ENCODE results near the gene ZBP1.

The ZBP1 gene

GRCh38 chr20:57579331-57579897 is 40.8 kb downstream of the ZBP1 start:
- Histone ChIP-seq H3K9me3 (replicated peaks in 1 of 11) (peaks cover 0 to 12% (median 0%) of the 10 kb centered on the region in 11 experiments; a peak in 4 of 22 replicates), H3K4me2 (no peak overlapping the region), H3K9ac (no peak overlapping the region), H3K4me1 (peaks cover 0 to 30% (median 24%) of the 10 kb centered on the region in 10 experiments; a peak in 16 of 20 replicates), H3K27ac (no peak overlapping the region), H3K27me3 (peaks cover 19 to 45% (median 34%) of the 10 kb centered on the region in 11 experiments; a peak in 21 of 22 replicates), H3K36me3 (no peaks in the 10 kb centered on the region), H3K4me3 (no peak overlapping the region), H4K20me1 (no peaks in the 10 kb centered on the region)
- TF ChIP-seq Cebpa-rat (IDR thresholded peaks at IDR 0.05): no peak

- H4K20me1 ChIP-seq: no peaks in the 10 kb centered on the region
- H3K36me3 ChIP-seq: no peaks in the 10 kb centered on the region
- no peak overlapping the region for H3K27ac ChIP-seq
- H3K4me3 ChIP-seq: no peak overlapping the region
- H3K4me2 ChIP-seq: no peak overlapping the region
- no peak for TF ChIP-seq Cebpa-rat (IDR thresholded peaks at IDR 0.05)
- H3K27me3 ChIP-seq: peaks cover 19 to 45% (median 34%) of the 10 kb centered on the region in 11 experiments; a peak in 21 of 22 replicates
- H3K9ac ChIP-seq: no peak overlapping the region
- H3K9me3 ChIP-seq (replicated peaks in 1 of 11): peaks cover 0 to 8% (median 0%) of the 10 kb centered on the region in 11 experiments; a peak in 4 of 22 replicates
- H3K4me1 ChIP-seq: peaks cover 7 to 35% (median 29%) of the 10 kb centered on the region in 10 experiments
Measured at GRCh38 chr20:57578476-57579165, 41.6 kb downstream of the ZBP1 start.

- H3K4me2 ChIP-seq: no peak overlapping the region
- H3K36me3 ChIP-seq: no peaks in the 10 kb centered on the region
- peaks cover 19 to 45% (median 34%) of the 10 kb centered on the region in 11 experiments; a peak in 21 of 22 replicates for H3K27me3 ChIP-seq
- peaks cover 0 to 8% (median 0%) of the 10 kb centered on the region in 11 experiments; a peak in 4 of 22 replicates for H3K9me3 ChIP-seq (replicated peaks in 1 of 11)
- H3K9ac ChIP-seq: no peak overlapping the region
- H3K27ac ChIP-seq: no peak overlapping the region
- H3K4me1 ChIP-seq: peaks cover 14 to 35% (median 24%) of the 10 kb centered on the region in 10 experiments
- TF ChIP-seq Cebpa-rat (IDR thresholded peaks at IDR 0.05): no peak
- H3K4me3 ChIP-seq: no peak overlapping the region
- H4K20me1 ChIP-seq: no peaks in the 10 kb centered on the region
Measured at GRCh38 chr20:57577679-57578475, 42.3 kb downstream of the ZBP1 start.

GRCh38 chr20:57576617-57577550 is 43.3 kb downstream of the ZBP1 start:
- Histone ChIP-seq H3K9me3 (replicated peaks in 1 of 11) (peaks cover 0 to 8% (median 0%) of the 10 kb centered on the region in 11 experiments; a peak in 4 of 22 replicates), H3K27ac (no peak overlapping the region), H3K4me2 (no peak overlapping the region), H4K20me1 (no peaks in the 10 kb centered on the region), H3K9ac (no peak overlapping the region), H3K36me3 (no peaks in the 10 kb centered on the region), H3K27me3 (peaks cover 19 to 43% (median 34%) of the 10 kb centered on the region in 11 experiments; a peak in 21 of 22 replicates), H3K4me1 (peaks cover 13 to 25% (median 18%) of the 10 kb centered on the region in 10 experiments), H3K4me3 (no peak overlapping the region)
- no peak for TF ChIP-seq Cebpa-rat (IDR thresholded peaks at IDR 0.05)

GRCh38 chr20:57576002-57576401 is 44.2 kb downstream of the ZBP1 start:
- no peak for TF ChIP-seq Cebpa-rat (IDR thresholded peaks at IDR 0.05)
- no peak overlapping the region for H3K9ac ChIP-seq
- no peak overlapping the region for H3K27ac ChIP-seq
- no peak overlapping the region for H3K4me2 ChIP-seq
- peaks cover 18 to 34% (median 28%) of the 10 kb centered on the region in 11 experiments; a peak in 21 of 22 replicates for H3K27me3 ChIP-seq
- no peaks in the 10 kb centered on the region for H4K20me1 ChIP-seq
- H3K4me1 ChIP-seq: peaks cover 5 to 19% (median 14%) of the 10 kb centered on the region in 10 experiments; a peak in 19 of 20 replicates
- no peaks in the 10 kb centered on the region for H3K36me3 ChIP-seq
- peaks cover 0 to 8% (median 0%) of the 10 kb centered on the region in 11 experiments; a peak in 4 of 22 replicates for H3K9me3 ChIP-seq (replicated peaks in 1 of 11)
- no peak overlapping the region for H3K4me3 ChIP-seq

GRCh38 chr20:57574954-57575353 is 45.3 kb downstream of the ZBP1 start:
- TF ChIP-seq Cebpa-rat (IDR thresholded peaks at IDR 0.05): no peak
- Histone ChIP-seq H3K4me3 (no peak overlapping the region), H3K4me2 (no peak overlapping the region), H3K36me3 (no peaks in the 10 kb centered on the region), H3K9me3 (replicated peaks in 1 of 11) (peaks cover 0 to 8% (median 0%) of the 10 kb centered on the region in 11 experiments; a peak in 4 of 22 replicates), H3K4me1 (peaks cover 0 to 19% (median 12%) of the 10 kb centered on the region in 10 experiments; a peak in 12 of 20 replicates), H3K27me3 (peaks cover 8 to 24% (median 17%) of the 10 kb centered on the region in 11 experiments; a peak in 21 of 22 replicates), H4K20me1 (no peaks in the 10 kb centered on the region), H3K9ac (no peak overlapping the region), H3K27ac (no peak overlapping the region)

- no peak for TF ChIP-seq Cebpa-rat (IDR thresholded peaks at IDR 0.05)
- Histone ChIP-seq H3K4me2 (peak overlapping the region in 8 of 11 experiments; percentile 6 to 49 (median 30); a peak in 14 of 22 replicates), H3K9ac (no peak overlapping the region), H3K4me1 (peaks cover 0 to 19% (median 12%) of the 10 kb centered on the region in 10 experiments; a peak in 12 of 20 replicates), H3K27me3 (peaks cover 0 to 13% (median 7%) of the 10 kb centered on the region in 11 experiments; a peak in 16 of 22 replicates), H3K4me3 (no peak overlapping the region), H3K36me3 (no peaks in the 10 kb centered on the region), H4K20me1 (no peaks in the 10 kb centered on the region), H3K9me3 (replicated peaks in 1 of 11) (peaks cover 0 to 8% (median 0%) of the 10 kb centered on the region in 11 experiments; a peak in 4 of 22 replicates), H3K27ac (no peak overlapping the region)
Measured at GRCh38 chr20:57573894-57574293, 46.3 kb downstream of the ZBP1 start.

- no peaks in the 10 kb centered on the region for H4K20me1 ChIP-seq
- peak overlapping the region in 8 of 11 experiments; percentile 6 to 49 (median 28); a peak in 14 of 22 replicates for H3K4me2 ChIP-seq
- H3K27ac ChIP-seq: no peak overlapping the region
- no peak overlapping the region for H3K4me3 ChIP-seq
- no peaks in the 10 kb centered on the region for H3K36me3 ChIP-seq
- H3K9me3 ChIP-seq (replicated peaks in 1 of 11): peaks cover 0 to 8% (median 0%) of the 10 kb centered on the region in 11 experiments; a peak in 4 of 22 replicates
- peaks cover 0 to 19% (median 12%) of the 10 kb centered on the region in 10 experiments; a peak in 12 of 20 replicates for H3K4me1 ChIP-seq
- no peak for TF ChIP-seq Cebpa-rat (IDR thresholded peaks at IDR 0.05)
- peaks cover 0 to 6% (median under 1%) of the 10 kb centered on the region in 11 experiments; a peak in 7 of 22 replicates for H3K27me3 ChIP-seq
- H3K9ac ChIP-seq: no peak overlapping the region
Measured at GRCh38 chr20:57573242-57573641, 47.0 kb downstream of the ZBP1 start.

Measured in BLaER1 treated with 17β-estradiol and CSF1 and Interleukin-3, amounts not matched to agents 10 nM and 100 nM (cell line).